ENCODE data around the gene TAOK1. TPM values are rescaled to one million over a fixed set of nuclear protein-coding genes. Genes with fewer than 3 reads are reported as not detected.

Gene TAOK1
- total RNA-seq, 4 donors from 2014 or later: 24.6 to 102 (median 64.9) TPM

- TF ChIP-seq CTCF (IDR thresholded peaks at IDR 0.05) (no peak), POLR2A (IDR thresholded peaks at IDR 0.05) (no peak)
- no peak for DNase-seq
- Histone ChIP-seq H3K27ac (no peak overlapping the region), H3K27me3 (no peaks in the 10 kb centered on the region), H3K4me1 (no peaks in the 10 kb centered on the region), H3K4me3 (no peak overlapping the region), H3K9me3 (no peaks in the 10 kb centered on the region), H3K36me3 (no peaks in the 10 kb centered on the region)
- intact Hi-C loops (cut with DNase I; ENCODE audit: low total_unique reads): loop anchor here (10.0 kb wide), 1 partner anchor 181 kb away; no protein-coding TSS in a partner anchor
Measured at GRCh38 chr17:29363716-29364115, 26.4 kb upstream of the TAOK1 start.

- no peaks in the 10 kb centered on the region for H3K36me3 ChIP-seq
- no peaks in the 10 kb centered on the region for H3K4me1 ChIP-seq
- no peak for TF ChIP-seq CTCF (IDR thresholded peaks at IDR 0.05)
- TF ChIP-seq POLR2A (IDR thresholded peaks at IDR 0.05): no peak
- no peak overlapping the region for H3K27ac ChIP-seq
- intact Hi-C loops (cut with DNase I; ENCODE audit: low total_unique reads): loop anchor here (10.0 kb wide), 1 partner anchor 180 kb away; no protein-coding TSS in a partner anchor
- no peak overlapping the region for H3K4me3 ChIP-seq
- no peaks in the 10 kb centered on the region for H3K27me3 ChIP-seq
- no peaks in the 10 kb centered on the region for H3K9me3 ChIP-seq
- DNase-seq: no peak
Measured at GRCh38 chr17:29364691-29365090, 25.5 kb upstream of the TAOK1 start.

GRCh38 chr17:29368161-29368560 is 22.0 kb upstream of the TAOK1 start:
- no peaks in the 10 kb centered on the region for H3K9me3 ChIP-seq
- H3K27ac ChIP-seq: no peak overlapping the region
- H3K36me3 ChIP-seq: no peaks in the 10 kb centered on the region
- H3K4me1 ChIP-seq: no peaks in the 10 kb centered on the region
- no peak for DNase-seq
- TF ChIP-seq CTCF (IDR thresholded peaks at IDR 0.05) (no peak), POLR2A (IDR thresholded peaks at IDR 0.05) (no peak)
- no peak overlapping the region for H3K4me3 ChIP-seq
- intact Hi-C loops (cut with DNase I; ENCODE audit: low total_unique reads): loop anchor here (10.0 kb wide), 1 partner anchor 177 kb away; no protein-coding TSS in a partner anchor
- H3K27me3 ChIP-seq: no peaks in the 10 kb centered on the region

- intact Hi-C loops (cut with DNase I; ENCODE audit: low total_unique reads): loop anchor here (10.0 kb wide), 1 partner anchor 176 kb away; no protein-coding TSS in a partner anchor
- no peak for DNase-seq
- Histone ChIP-seq H3K36me3 (no peaks in the 10 kb centered on the region), H3K4me3 (no peak overlapping the region), H3K9me3 (no peaks in the 10 kb centered on the region), H3K4me1 (no peaks in the 10 kb centered on the region), H3K27me3 (no peaks in the 10 kb centered on the region), H3K27ac (no peak overlapping the region)
- TF ChIP-seq POLR2A (IDR thresholded peaks at IDR 0.05) (no peak), CTCF (IDR thresholded peaks at IDR 0.05) (no peak)
Measured at GRCh38 chr17:29368926-29369325, 21.2 kb upstream of the TAOK1 start.

- intact Hi-C loops (cut with DNase I; ENCODE audit: low total_unique reads): loop anchor here (10.0 kb wide), 1 partner anchor 175 kb away; no protein-coding TSS in a partner anchor
- Histone ChIP-seq H3K4me1 (no peaks in the 10 kb centered on the region), H3K9me3 (no peaks in the 10 kb centered on the region), H3K4me3 (no peak overlapping the region), H3K27ac (peak overlapping the region in 1 of 2 donors; percentile 48), H3K27me3 (no peaks in the 10 kb centered on the region), H3K36me3 (no peaks in the 10 kb centered on the region)
- DNase-seq: peak; percentile 46 to 50
- no peak for TF ChIP-seq POLR2A (IDR thresholded peaks at IDR 0.05)
- TF ChIP-seq CTCF (IDR thresholded peaks at IDR 0.05): peak; percentile 74 to 83 (median 78)
Measured at GRCh38 chr17:29369831-29370735, 20.1 kb upstream of the TAOK1 start.

Measured in uterus (tissue), 4 donors.